Right cardiac atrium (tissue), 5 donors: ENCODE data around the gene TEAD1. TPM values are rescaled to one million over a fixed set of nuclear protein-coding genes. Genes with fewer than 3 reads are reported as not detected.

Experiments used
- ATAC-seq, 2 donors: fragments of 200-7000 bp; cut with Tn5 transposase; one replicate each; pipeline versions ENCODE4 v1.8.0 to v1.9.1; 2020; ENCODE audit warnings: moderate library complexity in 2 of 2, mild to moderate bottlenecking in 1 of 2
- DNase-seq, 3 donors: peaks; one replicate each; pipeline ENCODE4 v3.0.0-alpha.2; 2020
- H3K27ac ChIP-seq: one replicate; pipeline ENCODE4 v1.5.1; 2013; ENCODE audit warnings: mild to moderate bottlenecking, low read length, control low read depth, moderate library complexity
- H3K27me3 ChIP-seq: one replicate; pipeline ENCODE4 v1.6.1; 2013; ENCODE audit not compliant: control insufficient read depth, insufficient read depth
- H3K4me1 ChIP-seq: one replicate; pipeline ENCODE4 v1.6.1; 2013; ENCODE audit warnings: low read length; ENCODE audit not compliant: control insufficient read depth, insufficient read depth
- H3K4me3 ChIP-seq: one replicate; pipeline ENCODE4 v1.5.1; 2013; ENCODE audit warnings: low read length, control low read depth
- H3K9me3 ChIP-seq: one replicate; pipeline ENCODE4 v1.6.1; 2013; ENCODE audit warnings: low read length; ENCODE audit not compliant: control insufficient read depth
- WGBS: extraction: QIAGEN DNeasy Blood & Tissue Kit; methylation state at CpG from one replicate; pipeline ENCODE4 v1.1.7; 2013; 5-methylcytosine and 5-hydroxymethylcytosine counted together
- intact Hi-C, 4 donors: fragments of 100-400 bp; cut with DNase I; formaldehyde crosslinking; loops; one replicate each; pipeline versions ENCODE4 v1.11.0 to v1.14.0; 2022 to 2023
- polyA plus RNA-seq: library from polyadenylated mRNA; stranded (reverse); fragments of 200-250 nt; gene quantifications from one replicate; pipeline ENCODE4 v1.2.3, GENCODE V29; 2013
- total RNA-seq, 4 donors: library from RNA; stranded (reverse); fragmentation: NEBNext Ultra II Directional; extraction: Animal tissue kit (Norgen Biotek cat#: 25700); gene quantifications; one replicate each; pipeline ENCODE4 v1.2.1, GENCODE V29; 2021
- donor health status: healthy with polysubstance abuse.
- donor health status: DM: no; HTN: yes; CAD: no.
- donor health status: DM: no; HTN: no; CAD: no.
- donor health status: DM: no; HTN: yes; CAD: no; lungs with severe emphysema.
- donor health status: DM: yes; HTN: yes; CAD: no.

TEAD1 gene
- total and polyA plus RNA-seq, 5 donors: 19.7 to 105 (median 96.5) TPM

- Histone ChIP-seq H3K4me1 (peaks cover 5% of the 10 kb centered on the region), H3K4me3 (no peak overlapping the region), H3K27me3 (no peaks in the 10 kb centered on the region), H3K27ac (no peak overlapping the region), H3K9me3 (no peaks in the 10 kb centered on the region)
- intact Hi-C loops: no loop called here
- ATAC-seq (peak in 1 of 2 donors; percentile 19), DNase-seq (no peak)
- WGBS: 78% methylated on average over 5 of the region's 5 CpGs
Measured at GRCh38 chr11:12777208-12777874, 103.1 kb downstream of the TEAD1 start.

GRCh38 chr11:12778240-12778905 lies 104.2 kb downstream of the TEAD1 start:
- DNase-seq (no peak), ATAC-seq (no peak)
- H3K9me3 ChIP-seq: no peaks in the 10 kb centered on the region
- H3K4me1 ChIP-seq: peaks cover 5% of the 10 kb centered on the region
- H3K27me3 ChIP-seq: no peaks in the 10 kb centered on the region
- H3K4me3 ChIP-seq: no peak overlapping the region
- WGBS: 45% methylated on average over 2 of the region's 2 CpGs
- H3K27ac ChIP-seq: no peak overlapping the region
- intact Hi-C loops: no loop called here

GRCh38 chr11:12783765-12784164 lies 109.5 kb downstream of the TEAD1 start:
- Histone ChIP-seq H3K9me3 (no peaks in the 10 kb centered on the region), H3K4me3 (no peak overlapping the region), H3K27me3 (no peaks in the 10 kb centered on the region), H3K27ac (no peak overlapping the region), H3K4me1 (peaks cover 6% of the 10 kb centered on the region)
- WGBS: 93% methylated on average over 2 of the region's 2 CpGs
- DNase-seq: no peak
- intact Hi-C loops: no loop called here
- no peak for ATAC-seq

- intact Hi-C loops: no loop called here
- H3K4me1 ChIP-seq: peaks cover 6% of the 10 kb centered on the region
- no peak for DNase-seq
- H3K27ac ChIP-seq: no peak overlapping the region
- H3K27me3 ChIP-seq: no peaks in the 10 kb centered on the region
- no peak overlapping the region for H3K4me3 ChIP-seq
- 27% methylated on average over 3 of the region's 3 CpGs for WGBS
- ATAC-seq: no peak
- no peaks in the 10 kb centered on the region for H3K9me3 ChIP-seq
Measured at GRCh38 chr11:12784445-12784844, 110.2 kb downstream of the TEAD1 start.

GRCh38 chr11:12784987-12785386 lies 110.8 kb downstream of the TEAD1 start:
- WGBS: 64% methylated on average over 5 of the region's 5 CpGs
- Histone ChIP-seq H3K27me3 (no peaks in the 10 kb centered on the region), H3K27ac (no peak overlapping the region), H3K4me1 (peaks cover 6% of the 10 kb centered on the region), H3K4me3 (no peak overlapping the region), H3K9me3 (no peaks in the 10 kb centered on the region)
- peak in 2 of 3 donors; percentile 55 to 56 for DNase-seq
- intact Hi-C loops: no loop called here
- ATAC-seq: peak; percentile 12 to 60

- Histone ChIP-seq H3K27ac (no peak overlapping the region), H3K9me3 (no peaks in the 10 kb centered on the region), H3K4me3 (no peak overlapping the region), H3K4me1 (peaks cover 6% of the 10 kb centered on the region), H3K27me3 (no peaks in the 10 kb centered on the region)
- no peak for DNase-seq
- 96% methylated on average over 5 of the region's 5 CpGs for WGBS
- intact Hi-C loops: no loop called here
- ATAC-seq: no peak
Measured at GRCh38 chr11:12785901-12786300, 111.7 kb downstream of the TEAD1 start.

GRCh38 chr11:12786450-12786849 lies 112.2 kb downstream of the TEAD1 start:
- 83% methylated on average over 4 of the region's 4 CpGs for WGBS
- intact Hi-C loops: no loop called here

GRCh38 chr11:12786891-12787290 lies 112.7 kb downstream of the TEAD1 start:
- H3K27me3 ChIP-seq: no peaks in the 10 kb centered on the region
- DNase-seq: no peak
- no peak overlapping the region for H3K27ac ChIP-seq
- no peak for ATAC-seq
- no peak overlapping the region for H3K4me3 ChIP-seq
- 90% methylated on average over 5 of the region's 5 CpGs for WGBS
- peaks cover 6% of the 10 kb centered on the region for H3K4me1 ChIP-seq
- H3K9me3 ChIP-seq: no peaks in the 10 kb centered on the region
- intact Hi-C loops: no loop called here

More at GRCh38 chr11:12786450-12786849, 112.2 kb downstream of the TEAD1 start:
- Histone ChIP-seq H3K27ac (no peak overlapping the region), H3K4me3 (no peak overlapping the region), H3K9me3 (no peaks in the 10 kb centered on the region), H3K4me1 (peaks cover 6% of the 10 kb centered on the region), H3K27me3 (no peaks in the 10 kb centered on the region)
- no peak for ATAC-seq
- no peak for DNase-seq

GRCh38 chr11:12787847-12788246 lies 113.6 kb downstream of the TEAD1 start:
- no peak overlapping the region for H3K27ac ChIP-seq
- no peaks in the 10 kb centered on the region for H3K27me3 ChIP-seq
- ATAC-seq (no peak), DNase-seq (peak in 1 of 3 donors; percentile 39)
- no peaks in the 10 kb centered on the region for H3K9me3 ChIP-seq
- peaks cover 6% of the 10 kb centered on the region for H3K4me1 ChIP-seq
- H3K4me3 ChIP-seq: no peak overlapping the region
- 70% methylated on average over 9 of the region's 9 CpGs for WGBS
- intact Hi-C loops: no loop called here

- peaks cover 6% of the 10 kb centered on the region for H3K4me1 ChIP-seq
Measured at GRCh38 chr11:12789054-12789453, 114.8 kb downstream of the TEAD1 start.

GRCh38 chr11:12789596-12790215 lies 115.5 kb downstream of the TEAD1 start:
- intact Hi-C loops: no loop called here
- Histone ChIP-seq H3K27ac (no peak overlapping the region), H3K9me3 (no peaks in the 10 kb centered on the region), H3K4me3 (no peak overlapping the region), H3K4me1 (peaks cover 3% of the 10 kb centered on the region), H3K27me3 (no peaks in the 10 kb centered on the region)
- ATAC-seq (no peak), DNase-seq (peak in 2 of 3 donors; percentile 41 to 51)
- WGBS: 73% methylated on average over 9 of the region's 9 CpGs

More at GRCh38 chr11:12789054-12789453, 114.8 kb downstream of the TEAD1 start:
- intact Hi-C loops: no loop called here
- H3K9me3 ChIP-seq: no peaks in the 10 kb centered on the region
- DNase-seq (no peak), ATAC-seq (no peak)
- H3K27me3 ChIP-seq: no peaks in the 10 kb centered on the region
- H3K27ac ChIP-seq: no peak overlapping the region
- 89% methylated on average over 1 of the region's 1 CpG for WGBS
- no peak overlapping the region for H3K4me3 ChIP-seq
